DMS 273 treated with DMSO at 0.1 percent for 48 hours (cell line): Measurements from ENCODE around the gene FMNL2.
A peak's percentile ranks its signal among the peaks of the same experiment; 100 is the strongest.
"Not testable (repeated sequence)": the region's sequence is repeated elsewhere in the genome, so short reads cannot be mapped to it uniquely, and the experiment has no call there.

ENCODE experiments used
- DNase-seq: peaks from one replicate; lab custom pipeline; 2025; lab: John Stamatoyannopoulos, UW

FMNL2 gene

DNA sequence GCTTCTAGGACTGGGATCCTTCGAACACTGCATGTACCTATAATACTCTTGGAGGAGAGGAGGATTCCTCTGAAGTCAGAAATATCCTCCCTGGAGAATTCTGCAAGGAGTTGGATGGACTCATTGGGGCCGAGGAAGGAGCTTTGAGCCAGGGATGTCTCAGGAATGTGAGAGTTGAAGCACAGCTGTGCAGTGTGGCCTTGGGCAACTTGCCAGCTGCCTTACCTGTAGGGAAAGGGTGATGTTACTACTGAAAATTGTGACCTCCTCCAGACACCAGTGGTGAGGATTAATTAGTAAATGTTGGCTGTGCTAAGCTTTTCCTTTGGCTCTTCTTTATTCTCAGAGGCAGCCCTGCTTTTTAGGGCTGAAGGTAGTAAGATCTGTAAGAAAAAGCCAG is 41.4 kb downstream of the FMNL2 start:
- DNase-seq, result no peak

DNA sequence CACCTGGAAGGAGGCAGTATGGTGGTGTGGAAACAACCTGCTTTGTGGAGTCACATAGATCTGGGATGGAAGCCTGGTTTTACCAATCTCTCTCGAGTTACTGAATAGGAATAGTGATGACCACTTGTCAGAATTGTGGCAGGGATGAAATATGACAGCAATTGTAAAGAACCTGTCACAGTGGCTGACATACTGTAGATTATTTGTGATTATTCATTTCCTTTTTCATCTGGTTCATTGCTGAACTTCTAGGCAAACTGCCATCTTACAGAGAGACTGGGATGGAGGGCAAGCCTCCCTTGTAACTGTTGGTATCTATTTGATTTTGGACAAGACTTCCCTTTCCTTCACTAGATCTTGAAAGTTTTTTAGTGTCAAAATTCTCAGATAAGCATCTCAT is 42.0 kb downstream of the FMNL2 start:
- no peak for DNase-seq

DNA sequence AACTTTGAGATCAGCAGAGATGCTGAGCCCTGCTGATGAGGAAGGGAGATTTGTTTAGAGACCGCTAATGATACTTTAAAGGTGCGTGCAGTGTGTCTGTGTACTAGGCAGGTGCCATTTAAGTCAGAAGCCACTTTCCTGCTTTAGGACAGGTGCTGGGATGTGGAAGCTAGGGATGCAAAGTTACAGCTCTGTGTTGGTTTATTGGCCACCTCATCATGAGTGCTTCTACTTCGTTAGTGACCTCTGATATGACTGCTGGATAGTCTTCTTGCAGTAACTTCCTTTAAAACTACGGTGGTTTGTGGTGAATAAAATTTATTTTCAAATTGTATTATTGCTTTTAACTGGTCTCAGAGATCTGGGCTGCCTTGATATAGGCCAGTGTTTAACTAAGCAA is 44.1 kb downstream of the FMNL2 start:
- no peak for DNase-seq

DNA sequence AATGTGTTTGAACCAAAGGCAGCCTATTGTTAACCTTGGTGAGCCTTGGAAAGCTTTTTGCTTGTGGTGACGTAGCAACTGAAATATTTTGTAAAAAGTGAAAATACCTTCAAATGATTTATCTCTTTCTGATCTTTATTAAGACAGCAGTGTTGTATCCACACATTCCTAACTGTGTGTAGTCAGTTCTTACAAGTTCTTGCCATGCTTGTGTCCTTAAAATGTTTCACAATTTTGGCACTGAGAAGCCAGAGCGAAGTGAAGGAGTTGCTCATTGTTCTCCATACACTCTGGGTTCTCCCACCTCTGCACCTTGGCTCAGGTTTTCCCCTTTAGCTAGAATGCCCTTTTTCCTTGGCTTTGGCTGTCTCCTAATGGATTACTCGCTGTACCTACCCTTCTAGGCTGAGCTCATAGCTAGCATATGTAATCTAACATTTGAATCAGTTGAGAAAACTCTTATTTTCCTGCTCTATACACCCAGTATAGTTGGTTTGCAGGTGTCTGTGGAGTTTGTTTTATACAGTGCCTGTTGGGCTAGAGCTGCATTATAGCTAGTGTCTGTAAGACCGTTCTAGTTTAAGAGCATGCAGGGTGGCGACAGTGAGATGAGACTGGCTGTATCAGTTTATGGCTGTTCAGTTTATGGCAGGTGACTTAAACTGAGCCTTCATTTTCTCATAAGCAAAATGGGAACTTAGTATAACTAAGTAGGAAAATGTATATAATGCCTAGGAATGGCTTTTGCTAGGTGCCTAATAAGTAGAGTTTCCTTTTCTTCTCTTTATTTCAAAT is 45.5 kb downstream of the FMNL2 start:
- no peak for DNase-seq

DNA sequence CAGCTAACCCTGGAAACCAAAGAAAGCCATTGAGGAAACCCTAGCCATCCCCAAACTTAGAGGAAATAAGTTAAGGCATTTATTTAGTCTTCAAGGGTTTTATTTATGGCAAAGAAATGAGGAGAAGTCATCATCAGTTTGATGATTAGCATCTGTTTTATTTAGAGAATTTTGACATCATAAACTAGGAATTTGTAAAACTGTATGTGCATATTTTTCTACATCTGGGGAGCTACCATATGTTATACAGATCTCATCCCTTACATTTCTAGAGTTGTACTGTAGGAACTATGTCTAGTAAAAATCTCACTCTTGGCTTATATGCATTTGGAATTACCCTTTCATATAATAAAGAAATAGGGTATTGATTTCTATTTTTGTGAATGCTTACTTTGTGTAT is 48.7 kb downstream of the FMNL2 start:
- no peak for DNase-seq

DNA sequence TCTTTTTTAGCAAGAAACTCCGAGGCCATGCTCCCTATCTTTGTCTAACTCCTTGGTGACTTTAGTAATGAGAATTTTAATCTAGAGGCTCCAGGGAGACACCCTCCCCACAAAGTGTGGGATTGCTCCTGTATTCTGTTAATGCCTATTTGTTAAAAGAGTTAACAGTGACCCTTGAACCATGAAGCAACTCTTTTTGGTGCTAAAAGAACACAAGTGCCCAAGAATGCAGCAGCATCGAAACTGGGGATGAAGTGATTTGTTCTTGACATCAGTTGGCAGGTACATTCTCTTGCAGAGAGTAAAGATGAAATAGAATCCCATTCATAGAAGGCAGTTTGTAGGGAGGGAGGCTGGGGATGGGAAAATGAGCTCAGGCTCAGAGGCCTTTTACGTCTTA is 50.0 kb downstream of the FMNL2 start:
- DNase-seq, result no peak

DNA sequence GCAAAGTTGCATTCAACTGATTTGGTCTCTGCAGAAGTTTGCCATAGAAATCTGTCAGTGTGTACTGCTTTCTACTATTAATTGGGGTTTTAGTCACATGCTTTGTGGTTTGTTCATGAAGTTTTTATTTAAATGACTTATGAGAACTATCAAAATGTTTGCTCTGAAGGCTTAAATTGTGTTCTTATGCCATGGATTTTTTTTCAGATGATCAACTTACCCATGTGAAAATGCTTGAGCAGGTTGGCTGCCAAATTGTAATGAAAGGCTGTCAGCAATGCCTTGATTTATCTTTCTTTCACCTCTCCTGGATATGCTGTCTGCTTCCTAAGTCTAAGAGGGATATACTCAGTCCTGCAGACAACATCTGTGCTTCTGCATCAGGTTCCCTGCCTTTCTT is 50.7 kb downstream of the FMNL2 start:
- peak; percentile 7 for DNase-seq

DNA sequence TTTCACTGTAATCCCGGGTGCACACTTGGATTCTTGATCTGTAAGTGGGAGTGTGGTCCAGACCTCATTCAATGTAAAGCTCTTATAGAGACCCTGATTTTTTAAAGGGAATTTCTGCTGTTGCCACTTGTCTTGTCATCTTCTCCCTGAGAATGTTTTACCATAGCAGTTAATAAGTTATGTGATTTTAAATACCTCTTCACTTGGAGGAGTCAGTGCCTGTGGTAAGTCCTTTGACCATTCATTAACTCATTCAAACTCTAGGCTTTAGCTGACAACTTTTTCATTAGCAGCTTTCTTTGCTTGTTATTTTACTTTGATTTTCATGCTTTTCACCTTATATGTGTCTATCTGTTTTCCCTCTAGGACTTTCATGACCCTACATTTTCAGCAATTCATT is 51.3 kb downstream of the FMNL2 start:
- DNase-seq, result no peak

DNA sequence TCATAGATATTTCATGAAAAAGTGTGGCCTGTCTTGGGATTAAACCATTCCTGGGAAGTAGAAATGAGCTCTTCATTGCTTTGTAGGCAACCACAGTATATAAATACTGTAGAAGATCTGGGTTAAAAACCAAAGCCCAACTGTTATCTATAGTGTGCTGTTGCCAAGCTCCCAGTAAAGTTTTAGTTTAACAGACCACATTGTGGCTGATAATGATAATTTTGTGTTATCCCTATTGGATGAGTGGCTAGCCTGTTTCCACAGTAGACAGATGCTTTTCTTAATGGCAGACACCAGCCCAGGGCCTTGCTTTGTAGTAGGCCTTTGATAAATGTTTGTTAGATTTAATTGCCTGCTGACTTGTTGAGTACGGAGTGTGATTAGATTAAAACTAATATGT is 52.1 kb downstream of the FMNL2 start:
- DNase-seq, result no peak

DNA sequence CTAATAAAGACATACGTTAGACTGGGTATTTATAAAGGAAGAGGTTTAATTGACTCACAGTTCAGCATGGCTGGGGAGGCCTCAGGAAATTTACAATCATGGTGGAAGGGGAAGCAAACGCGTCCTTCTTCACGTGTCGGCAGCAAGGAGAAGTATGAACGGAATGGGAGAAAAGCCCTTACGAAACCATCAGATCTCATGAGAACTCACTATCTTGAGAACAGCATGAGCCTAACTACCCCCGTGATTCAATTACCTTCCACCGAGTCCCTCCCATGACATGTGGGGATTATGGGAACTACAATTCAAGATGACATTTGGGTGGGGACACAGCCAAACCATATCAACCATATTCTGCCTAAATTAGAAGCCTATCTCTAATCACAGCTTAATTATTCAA is 53.3 kb downstream of the FMNL2 start:
- DNase-seq, result not testable (repeated sequence)

DNA sequence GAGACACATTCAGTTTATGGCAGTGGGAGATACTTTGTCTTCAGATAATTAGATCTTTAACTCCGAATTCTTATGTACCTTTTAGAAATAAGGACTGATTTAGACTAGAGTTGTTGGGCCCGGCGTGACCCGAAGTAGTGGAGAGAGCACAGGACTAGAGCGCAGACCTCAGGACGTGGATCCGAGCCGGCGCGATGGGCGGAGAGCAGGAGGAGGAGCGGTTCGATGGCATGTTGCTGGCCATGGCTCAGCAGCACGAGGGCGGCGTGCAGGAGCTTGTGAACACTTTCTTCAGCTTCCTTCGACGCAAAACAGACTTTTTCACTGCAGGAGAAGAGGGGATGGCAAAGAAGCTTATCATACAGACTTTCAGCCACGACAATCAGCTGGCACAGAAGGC is 54.5 kb downstream of the FMNL2 start:
- DNase-seq, result no peak

DNA sequence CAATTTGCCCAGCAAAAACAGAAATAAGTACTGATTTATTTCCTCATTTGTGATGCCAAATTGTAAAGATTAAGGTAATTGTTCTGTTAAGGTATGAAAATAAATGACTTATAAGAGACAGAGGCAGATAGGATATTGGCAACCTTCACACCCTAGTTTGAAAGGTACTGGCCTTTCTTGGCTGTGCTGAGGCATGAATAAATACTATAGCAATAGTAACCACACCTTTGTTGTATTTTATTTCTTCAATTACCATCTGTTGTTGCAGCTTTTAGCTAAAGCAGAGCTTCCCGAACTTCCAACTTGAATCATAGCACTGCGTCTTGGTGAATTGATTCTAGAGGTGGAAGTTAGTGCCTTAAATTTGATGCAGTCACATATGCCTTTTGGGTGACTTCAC is 55.9 kb downstream of the FMNL2 start:
- no peak for DNase-seq

DNA sequence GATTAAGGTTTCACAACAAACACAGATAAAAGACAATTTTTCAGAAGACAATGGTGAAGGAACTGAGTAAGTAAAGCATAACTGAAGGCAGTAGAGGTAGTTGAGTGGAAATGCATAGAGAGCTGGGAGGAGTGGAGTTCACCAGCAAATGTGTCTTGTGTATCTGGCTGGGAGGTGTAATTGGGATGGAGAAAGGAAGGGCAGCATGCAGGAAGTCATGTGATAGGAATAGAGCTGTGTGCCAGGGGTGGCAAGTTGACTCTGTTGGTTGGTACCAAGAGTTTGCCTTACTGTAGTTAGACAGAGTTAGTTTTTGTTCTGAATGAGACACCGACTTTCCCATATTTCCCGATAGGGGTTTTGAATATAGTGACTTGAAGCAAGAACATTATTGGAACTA is 56.3 kb downstream of the FMNL2 start:
- DNase-seq, result no peak

DNA sequence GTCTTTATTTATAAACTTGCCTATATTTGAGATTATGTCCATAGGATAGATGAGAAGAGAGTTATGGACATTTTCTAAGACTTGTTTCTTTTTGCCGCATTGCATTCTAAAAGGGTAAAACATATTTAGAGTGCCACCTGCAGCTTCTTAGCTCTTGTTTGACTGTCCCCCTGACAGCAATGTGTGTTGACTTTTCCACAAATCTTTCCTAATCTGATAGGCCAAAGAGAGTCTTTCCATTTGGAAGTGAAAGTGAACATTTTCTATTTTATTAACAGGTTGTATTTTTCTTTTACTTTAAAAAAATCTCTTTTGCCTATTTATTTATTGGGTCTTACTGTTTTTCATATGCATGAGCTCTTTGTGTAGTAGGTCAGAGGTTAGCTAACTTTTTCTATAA is 58.4 kb downstream of the FMNL2 start:
- no peak for DNase-seq

DNA sequence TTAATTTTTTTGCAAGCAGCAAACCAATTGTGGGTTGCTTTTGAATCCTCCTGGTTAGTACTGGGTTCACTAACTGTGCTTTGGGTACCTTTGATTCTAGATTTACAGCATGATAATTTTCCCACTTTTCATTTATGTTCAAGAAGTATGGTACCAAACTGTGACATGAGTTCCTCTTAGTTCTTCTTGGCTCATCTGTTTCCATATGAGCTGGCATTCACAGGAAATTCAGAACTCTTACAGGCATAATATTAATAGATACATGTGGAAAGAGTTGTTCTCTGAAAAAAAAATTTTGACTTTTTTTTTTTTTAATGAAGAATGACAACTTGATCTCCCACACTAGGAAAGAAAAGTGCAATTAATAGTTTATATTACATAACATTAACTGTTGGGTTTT is 59.4 kb downstream of the FMNL2 start:
- DNase-seq, result no peak

DNA sequence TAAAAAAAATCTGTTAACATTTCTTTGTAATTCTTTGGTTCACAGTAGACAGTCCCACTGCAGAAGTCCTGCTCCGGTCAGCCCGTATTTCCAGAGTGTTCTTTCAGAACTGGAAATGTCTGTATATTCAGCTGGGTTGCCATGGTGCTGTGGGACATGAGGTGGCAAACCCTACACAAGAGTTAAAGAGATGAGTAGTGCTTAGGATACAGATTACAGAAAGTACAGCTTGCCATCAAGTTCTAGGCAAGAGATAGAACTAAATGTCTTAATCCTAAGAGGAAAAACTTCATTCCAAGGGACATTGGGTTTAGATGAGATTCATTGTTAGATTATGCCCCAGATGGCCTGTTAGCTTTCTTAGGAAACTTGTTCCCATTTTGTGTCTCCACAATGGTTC is 60.1 kb downstream of the FMNL2 start:
- no peak for DNase-seq

DNA sequence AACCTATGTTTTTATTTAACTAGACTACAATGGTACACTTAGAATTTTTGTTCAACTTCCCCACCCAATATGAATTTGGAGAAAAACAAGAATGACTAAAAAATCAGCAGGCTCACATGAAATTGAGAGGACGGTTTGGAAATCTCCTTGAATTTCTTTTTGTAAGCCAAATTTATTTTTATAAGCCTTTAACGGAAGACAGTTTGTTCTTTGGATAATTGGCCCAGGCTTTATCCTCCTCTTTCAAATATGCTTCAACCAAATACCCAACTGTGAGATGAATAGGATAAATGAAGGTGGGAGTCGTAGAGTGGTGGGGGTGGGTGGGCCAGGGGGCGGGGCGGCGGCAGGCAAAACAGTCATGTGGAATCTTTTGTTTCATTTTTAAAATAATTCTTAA is 60.6 kb downstream of the FMNL2 start:
- DNase-seq, result no peak

DNA sequence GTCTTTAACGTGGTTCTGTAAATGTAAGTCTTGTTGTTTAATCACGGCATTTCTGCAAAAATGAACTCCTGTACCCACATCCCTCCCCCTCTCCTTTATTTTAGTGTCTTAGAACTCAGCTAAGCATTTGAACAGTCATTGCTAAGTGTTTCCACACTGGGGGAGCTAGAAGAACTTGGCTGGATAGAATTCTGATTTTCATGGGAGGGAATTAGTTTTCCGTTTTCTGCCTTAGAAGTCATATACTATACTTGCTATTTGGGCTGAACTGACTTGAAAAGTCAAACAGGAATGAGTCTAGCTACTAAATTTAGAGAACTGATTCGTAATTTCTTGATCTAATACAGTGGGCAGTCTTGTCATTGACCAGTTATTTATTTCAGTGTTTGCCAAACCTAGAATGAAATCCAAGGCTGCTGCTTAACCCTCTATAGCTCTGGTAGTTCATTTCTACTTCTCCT is 61.1 kb downstream of the FMNL2 start:
- DNase-seq, result no peak

DNA sequence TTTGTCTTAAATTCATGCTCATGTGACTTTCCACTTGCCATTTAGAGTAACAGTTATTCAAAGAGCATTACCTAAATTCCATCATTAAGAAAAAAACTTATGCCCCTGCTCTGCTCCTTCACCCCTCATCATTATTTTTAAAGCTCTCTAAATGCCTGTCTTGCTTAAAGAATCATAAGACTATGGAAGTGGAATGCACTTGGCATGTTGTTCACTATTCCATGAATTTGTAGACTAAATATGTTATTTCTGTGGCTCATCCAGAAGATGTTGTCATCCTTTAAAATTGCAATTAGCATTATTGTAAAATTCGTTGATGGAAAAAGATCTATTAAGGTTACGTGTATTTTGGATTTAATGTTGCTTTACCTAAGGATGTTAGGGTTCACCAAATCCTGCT is 61.8 kb downstream of the FMNL2 start:
- DNase-seq, result no peak

DNA sequence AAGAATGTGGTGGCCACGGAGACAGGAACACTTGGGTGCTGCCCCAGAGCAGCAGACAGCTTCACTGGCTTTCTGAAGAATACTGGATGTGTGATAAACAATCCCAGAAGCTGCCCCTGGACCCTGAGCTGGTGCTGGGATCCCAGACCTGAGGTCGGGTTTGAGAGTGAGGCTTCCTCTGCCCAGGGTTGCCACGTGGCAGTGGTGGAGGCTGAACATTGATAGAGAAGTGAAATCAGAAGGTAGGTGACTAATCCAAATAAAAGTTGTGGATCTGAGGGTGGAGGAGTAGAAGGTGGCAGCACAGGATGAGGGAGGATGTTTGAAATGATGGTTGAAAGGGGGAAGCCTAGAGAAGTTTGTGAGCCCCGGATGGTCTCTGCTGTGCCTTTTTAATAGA is 64.0 kb downstream of the FMNL2 start:
- DNase-seq, result no peak

DNA sequence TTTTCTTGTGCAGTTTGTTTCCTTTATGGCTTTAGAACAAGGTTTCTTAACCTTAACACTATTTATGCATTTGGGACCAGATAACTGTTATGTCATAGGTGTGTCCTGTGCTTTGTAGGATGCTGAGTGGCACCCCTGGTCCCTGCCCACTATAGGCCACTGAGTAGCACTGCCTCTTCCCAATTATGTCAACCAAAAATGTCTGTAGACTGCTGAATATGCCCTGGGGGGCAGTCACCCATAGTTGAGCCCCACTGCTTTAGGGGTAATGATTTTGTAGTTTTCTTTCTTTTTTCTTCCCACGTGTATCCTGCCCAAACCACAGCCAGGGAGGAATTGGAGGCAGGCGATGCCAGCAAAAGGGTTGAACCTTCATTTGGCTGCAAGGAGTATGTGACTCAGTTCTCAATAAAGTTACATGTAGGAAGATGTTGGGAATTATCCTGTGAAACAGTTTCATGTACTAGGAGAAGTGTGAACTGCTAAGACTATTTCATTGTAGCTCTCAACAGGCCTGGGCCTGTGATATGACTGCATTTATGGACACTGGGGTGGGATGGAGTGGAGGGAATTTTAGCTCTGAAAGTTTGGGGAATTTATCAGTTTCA is 65.7 kb downstream of the FMNL2 start:
- DNase-seq, result no peak

DNA sequence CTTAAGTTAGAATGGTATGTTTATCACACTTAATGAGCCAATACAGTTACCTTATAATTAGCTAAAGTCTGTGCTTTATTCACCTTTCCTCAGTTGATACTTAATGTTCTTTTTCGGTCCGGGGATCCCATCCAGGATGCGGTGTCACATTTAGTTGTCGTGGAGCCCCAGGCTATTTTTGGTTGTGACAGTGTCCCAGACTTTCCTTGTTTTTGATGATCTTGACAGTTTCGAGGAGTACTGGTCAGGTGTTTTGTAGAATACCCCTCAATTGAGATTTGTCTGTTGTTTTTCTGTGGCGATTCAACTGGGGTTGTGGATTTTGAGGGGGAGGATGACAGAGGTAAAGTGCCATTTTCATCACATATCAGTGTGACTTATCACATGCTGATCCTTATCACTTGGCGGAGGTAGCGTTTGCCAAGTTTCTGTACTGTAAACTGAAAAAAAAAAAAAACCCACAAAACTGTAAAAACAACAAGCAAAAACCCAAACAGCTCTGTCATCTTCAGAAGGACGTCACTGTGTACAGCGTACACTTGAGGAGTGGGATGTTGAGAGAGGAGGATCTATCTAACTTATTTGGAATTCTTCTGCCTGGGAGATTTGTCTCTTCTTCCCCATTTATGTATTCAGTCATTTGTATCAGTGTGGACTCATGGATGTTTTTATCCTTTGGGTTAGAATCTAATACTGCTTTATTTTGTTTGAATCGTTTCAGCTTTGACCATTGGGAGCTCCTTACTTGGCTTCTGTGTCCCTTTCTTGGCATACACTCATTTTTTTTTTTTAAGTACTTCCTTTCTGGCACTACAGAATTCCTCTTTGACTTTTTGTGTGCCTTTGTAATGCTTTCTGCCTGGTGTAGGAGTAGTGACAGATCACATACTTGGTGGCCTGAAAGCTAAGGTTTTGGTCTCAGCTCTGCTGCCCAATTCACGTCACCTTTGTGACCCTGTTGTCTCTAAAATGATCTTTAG is 68.1 kb downstream of the FMNL2 start:
- no peak for DNase-seq
